IPS-18a (cell line): ENCODE measurements around the gene FOXN1.

Experiments used
- H3K27ac ChIP-seq: one replicate; pipeline ENCODE4 v1.5.1; 2013; ENCODE audit warnings: low read length
- H3K27me3 ChIP-seq: one replicate; pipeline ENCODE4 v1.6.1; 2013; ENCODE audit warnings: mild to moderate bottlenecking, low read length; ENCODE audit not compliant: control insufficient read depth, insufficient read depth
- H3K36me3 ChIP-seq: one replicate; pipeline ENCODE4 v1.6.1; 2013; ENCODE audit warnings: low read depth, low read length; ENCODE audit not compliant: control insufficient read depth
- H3K4me1 ChIP-seq: one replicate; pipeline ENCODE4 v1.6.1; 2013; ENCODE audit warnings: low read depth, low read length; ENCODE audit not compliant: control insufficient read depth
- H3K4me3 ChIP-seq: one replicate; pipeline ENCODE4 v1.5.1; 2013; ENCODE audit warnings: low read length
- H3K9ac ChIP-seq: one replicate; pipeline ENCODE4 v1.6.1; 2013; ENCODE audit warnings: mild to moderate bottlenecking, low read length, moderate library complexity
- H3K9me3 ChIP-seq: one replicate; pipeline ENCODE4 v1.6.1; 2013; ENCODE audit warnings: low read depth, low read length; ENCODE audit not compliant: control insufficient read depth

Gene FOXN1

DNA sequence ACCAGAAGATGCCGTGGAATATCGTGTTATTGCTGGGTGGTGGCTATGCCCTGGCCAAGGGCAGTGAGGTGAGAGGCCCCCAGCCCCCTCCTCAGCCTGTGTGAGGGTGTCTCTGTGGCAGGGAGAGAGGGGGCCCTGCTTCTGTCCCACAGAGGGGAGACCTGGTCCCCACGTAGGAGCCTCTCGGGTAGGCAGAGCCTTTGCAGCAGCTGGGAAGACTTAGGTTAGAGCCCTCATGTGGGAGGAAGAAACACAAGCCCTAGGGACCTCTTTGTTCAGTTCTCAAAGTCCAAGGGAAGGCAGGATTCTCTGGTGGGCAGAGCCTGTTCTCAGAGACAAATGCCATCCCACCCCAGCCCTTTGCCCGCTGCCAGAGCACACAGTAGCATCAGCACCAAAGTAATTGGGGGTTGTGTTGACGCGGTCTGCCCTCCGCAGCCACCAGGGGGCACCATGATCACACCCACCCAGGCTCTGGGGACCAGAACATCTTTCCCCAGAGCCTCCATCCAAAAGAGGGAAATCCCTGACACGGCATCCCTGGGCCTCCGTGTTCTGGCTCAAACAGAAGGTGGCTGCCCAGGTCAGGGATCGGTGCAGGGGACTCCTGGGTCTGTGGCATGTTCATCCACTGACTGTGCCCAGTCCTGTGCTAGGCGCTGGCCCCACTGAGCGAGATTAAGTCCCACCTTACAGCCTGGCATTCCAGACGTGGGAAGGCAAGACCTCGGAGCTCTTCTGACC lies 11.5 kb upstream of the FOXN1 start:
- Histone ChIP-seq H3K27ac (no peak overlapping the region), H3K9ac (no peak overlapping the region), H3K9me3 (no peaks in the 10 kb centered on the region), H3K27me3 (no peaks in the 10 kb centered on the region), H3K4me3 (no peak overlapping the region), H3K36me3 (no peaks in the 10 kb centered on the region), H3K4me1 (peaks cover 10% of the 10 kb centered on the region)

- Histone ChIP-seq H3K4me1 (peaks cover 10% of the 10 kb centered on the region), H3K4me3 (no peak overlapping the region), H3K9me3 (no peaks in the 10 kb centered on the region), H3K27me3 (no peaks in the 10 kb centered on the region), H3K9ac (no peak overlapping the region), H3K36me3 (no peaks in the 10 kb centered on the region), H3K27ac (no peak overlapping the region)
These were observed 10.5 kb upstream of the FOXN1 start for GRCh38 chr17:28495635-28496034.

GRCh38 chr17:28497931-28498330 lies 8.2 kb upstream of the FOXN1 start:
- Histone ChIP-seq H3K27ac (no peak overlapping the region), H3K36me3 (no peaks in the 10 kb centered on the region), H3K9me3 (no peaks in the 10 kb centered on the region), H3K4me3 (no peak overlapping the region), H3K27me3 (no peaks in the 10 kb centered on the region), H3K4me1 (peaks cover 14% of the 10 kb centered on the region), H3K9ac (no peak overlapping the region)

GRCh38 chr17:28498652-28499363 lies 7.3 kb upstream of the FOXN1 start:
- no peak overlapping the region for H3K9ac ChIP-seq
- no peaks in the 10 kb centered on the region for H3K9me3 ChIP-seq
- H3K27ac ChIP-seq, result no peak overlapping the region
- no peaks in the 10 kb centered on the region for H3K27me3 ChIP-seq
- H3K36me3 ChIP-seq, result no peaks in the 10 kb centered on the region
- no peak overlapping the region for H3K4me3 ChIP-seq
- H3K4me1 ChIP-seq, result peaks cover 14% of the 10 kb centered on the region

- H3K4me3 ChIP-seq, result no peak overlapping the region
- H3K9ac ChIP-seq, result no peak overlapping the region
- no peak overlapping the region for H3K27ac ChIP-seq
- H3K27me3 ChIP-seq, result no peaks in the 10 kb centered on the region
- no peaks in the 10 kb centered on the region for H3K9me3 ChIP-seq
- H3K36me3 ChIP-seq, result no peaks in the 10 kb centered on the region
- H3K4me1 ChIP-seq, result peaks cover 14% of the 10 kb centered on the region
These were observed 6.8 kb upstream of the FOXN1 start for GRCh38 chr17:28499364-28499664.

- no peak overlapping the region for H3K9ac ChIP-seq
- no peaks in the 10 kb centered on the region for H3K36me3 ChIP-seq
- H3K4me1 ChIP-seq, result peaks cover 14% of the 10 kb centered on the region
- no peak overlapping the region for H3K27ac ChIP-seq
- no peaks in the 10 kb centered on the region for H3K27me3 ChIP-seq
- H3K9me3 ChIP-seq, result no peaks in the 10 kb centered on the region
- no peak overlapping the region for H3K4me3 ChIP-seq
These were observed 6.3 kb upstream of the FOXN1 start for GRCh38 chr17:28499684-28500357.

DNA sequence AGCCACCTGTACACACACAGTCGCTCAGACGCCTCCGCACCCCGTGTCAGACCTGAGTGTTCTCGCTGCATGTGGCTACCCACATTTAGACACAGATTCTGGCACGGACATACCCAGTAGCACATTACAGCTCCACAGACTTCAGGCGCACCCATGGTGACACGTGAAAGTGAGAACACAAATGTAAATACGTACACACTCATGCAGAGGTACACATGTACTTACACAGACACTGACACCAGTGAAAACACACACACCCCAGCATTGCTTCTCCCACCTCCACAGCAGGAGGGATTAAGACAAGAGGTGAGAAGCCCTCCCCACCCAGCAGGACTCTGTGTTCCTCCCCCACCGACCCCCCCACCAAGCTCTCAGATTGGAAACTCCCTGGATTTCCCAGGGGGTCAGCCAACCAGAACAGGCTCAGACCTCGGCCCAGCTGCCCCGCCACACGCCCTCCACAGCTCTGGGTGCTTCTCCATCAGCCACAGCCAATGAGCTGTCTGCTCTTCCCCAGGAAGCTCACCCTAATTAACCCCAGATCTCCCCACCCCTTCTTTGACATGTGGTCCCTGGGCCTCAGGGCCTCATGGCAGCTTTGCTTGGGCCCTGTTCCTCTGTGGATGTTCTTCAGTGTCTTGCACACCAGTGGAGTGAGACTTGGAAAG lies 5.3 kb upstream of the FOXN1 start:
- no peak overlapping the region for H3K4me3 ChIP-seq
- no peak overlapping the region for H3K27ac ChIP-seq
- H3K27me3 ChIP-seq, result no peaks in the 10 kb centered on the region
- no peak overlapping the region for H3K9ac ChIP-seq
- H3K36me3 ChIP-seq, result no peaks in the 10 kb centered on the region
- peaks cover 14% of the 10 kb centered on the region for H3K4me1 ChIP-seq
- no peaks in the 10 kb centered on the region for H3K9me3 ChIP-seq

- Histone ChIP-seq H3K27me3 (no peaks in the 10 kb centered on the region), H3K27ac (no peak overlapping the region), H3K4me3 (no peak overlapping the region), H3K4me1 (peaks cover 14% of the 10 kb centered on the region), H3K9ac (no peak overlapping the region), H3K36me3 (no peaks in the 10 kb centered on the region), H3K9me3 (no peaks in the 10 kb centered on the region)
These were observed 4.5 kb upstream of the FOXN1 start for GRCh38 chr17:28501421-28502284.

- Histone ChIP-seq H3K9ac (no peak overlapping the region), H3K27ac (no peak overlapping the region), H3K4me3 (no peak overlapping the region), H3K9me3 (no peaks in the 10 kb centered on the region), H3K4me1 (peaks cover 7% of the 10 kb centered on the region), H3K36me3 (no peaks in the 10 kb centered on the region), H3K27me3 (no peaks in the 10 kb centered on the region)
These were observed 2.7 kb upstream of the FOXN1 start for GRCh38 chr17:28503420-28503819.

DNA sequence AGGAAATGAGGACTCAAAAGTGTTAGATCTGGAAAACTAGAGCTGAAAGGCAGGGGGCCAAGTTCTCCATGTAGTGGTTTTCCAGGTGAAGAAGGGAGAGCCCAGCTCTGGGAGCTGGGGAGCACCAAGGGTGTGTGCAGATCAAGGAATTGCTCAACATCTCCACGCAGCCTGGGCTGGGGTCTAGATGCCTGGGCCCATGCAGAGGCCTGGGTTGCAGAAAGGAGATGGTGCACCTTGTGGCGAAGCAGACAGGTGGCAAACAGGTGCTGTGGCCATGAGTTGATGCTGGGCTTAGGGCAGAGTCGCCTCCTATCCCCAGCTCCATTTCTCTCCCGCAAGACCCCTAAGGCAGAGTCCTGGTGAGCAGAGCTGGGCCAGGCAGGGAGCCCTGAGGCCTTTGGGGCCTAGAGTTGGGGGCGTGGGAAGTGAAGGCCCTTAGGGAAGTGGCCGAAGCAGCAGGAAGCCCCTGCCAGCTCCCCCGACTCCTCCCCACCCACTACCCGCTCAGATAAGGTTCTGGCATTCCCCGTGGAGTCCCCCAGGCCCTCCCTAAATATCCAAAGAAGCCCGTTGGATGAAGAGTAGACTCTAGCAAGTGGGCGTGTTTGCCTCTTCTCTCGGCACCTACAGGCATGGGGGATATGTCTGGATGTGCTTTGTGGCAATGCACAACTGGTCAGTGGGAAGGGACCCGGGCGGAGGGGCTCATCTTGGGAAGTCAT lies 777 bp downstream of the FOXN1 start:
- no peak overlapping the region for H3K4me3 ChIP-seq

More for the DNA sequence above, 777 bp downstream of the FOXN1 start:
- no peak overlapping the region for H3K9ac ChIP-seq
- H3K9me3 ChIP-seq, result no peaks in the 10 kb centered on the region
- H3K27me3 ChIP-seq, result no peaks in the 10 kb centered on the region
- no peaks in the 10 kb centered on the region for H3K36me3 ChIP-seq
- H3K4me1 ChIP-seq, result peaks cover 3% of the 10 kb centered on the region
- no peak overlapping the region for H3K27ac ChIP-seq
